HG02943 (cell line): ENCODE data around the gene MGRN1.

Experiments
- ATAC-seq: cut with Tn5 transposase; IDR thresholded peaks from one replicate; pipeline ENCODE4 v1.9.1; 2021; ENCODE audit warnings: mild to moderate bottlenecking, low read depth, moderate library complexity; ENCODE audit not compliant: unreplicated experiment

Gene MGRN1

DNA sequence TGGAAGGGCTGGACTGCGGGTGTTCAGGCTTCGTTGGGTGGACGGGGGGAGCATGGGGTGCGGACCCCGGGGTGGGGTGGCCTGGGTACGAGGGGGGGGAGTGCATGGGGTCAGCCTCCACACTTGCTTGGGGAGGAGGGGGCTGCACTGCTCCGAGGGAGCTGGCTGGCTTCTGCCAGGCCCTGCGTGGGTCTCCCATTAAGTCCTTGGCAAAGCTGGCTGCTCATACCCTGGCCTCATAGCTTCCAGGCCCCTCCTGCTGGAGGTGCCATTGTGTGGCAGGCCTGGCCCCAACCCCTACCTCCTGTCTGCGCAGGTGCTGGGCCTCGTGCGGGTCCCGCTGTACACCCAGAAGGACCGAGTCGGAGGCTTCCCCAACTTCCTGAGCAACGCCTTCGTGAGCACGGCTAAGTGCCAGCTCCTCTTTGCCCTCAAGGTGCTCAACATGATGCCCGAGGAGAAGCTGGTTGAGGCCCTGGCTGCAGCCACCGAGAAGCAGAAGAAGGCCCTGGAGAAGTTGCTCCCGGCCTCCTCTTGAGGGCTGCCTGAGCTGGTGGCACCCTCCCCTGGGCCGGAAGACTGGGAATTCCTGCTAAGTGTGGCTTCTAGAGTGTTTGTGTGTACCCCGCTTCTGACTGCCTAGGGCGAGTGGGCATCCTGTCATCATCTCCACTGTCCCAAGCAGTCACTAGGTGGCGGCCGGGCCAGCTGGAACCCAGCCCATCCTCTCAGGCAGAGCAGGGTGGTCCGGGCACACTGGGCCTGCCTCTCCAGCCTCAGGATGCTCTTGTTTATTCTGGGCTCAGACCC, 70.2 kb downstream of the MGRN1 start:
- ATAC-seq: no peak

DNA sequence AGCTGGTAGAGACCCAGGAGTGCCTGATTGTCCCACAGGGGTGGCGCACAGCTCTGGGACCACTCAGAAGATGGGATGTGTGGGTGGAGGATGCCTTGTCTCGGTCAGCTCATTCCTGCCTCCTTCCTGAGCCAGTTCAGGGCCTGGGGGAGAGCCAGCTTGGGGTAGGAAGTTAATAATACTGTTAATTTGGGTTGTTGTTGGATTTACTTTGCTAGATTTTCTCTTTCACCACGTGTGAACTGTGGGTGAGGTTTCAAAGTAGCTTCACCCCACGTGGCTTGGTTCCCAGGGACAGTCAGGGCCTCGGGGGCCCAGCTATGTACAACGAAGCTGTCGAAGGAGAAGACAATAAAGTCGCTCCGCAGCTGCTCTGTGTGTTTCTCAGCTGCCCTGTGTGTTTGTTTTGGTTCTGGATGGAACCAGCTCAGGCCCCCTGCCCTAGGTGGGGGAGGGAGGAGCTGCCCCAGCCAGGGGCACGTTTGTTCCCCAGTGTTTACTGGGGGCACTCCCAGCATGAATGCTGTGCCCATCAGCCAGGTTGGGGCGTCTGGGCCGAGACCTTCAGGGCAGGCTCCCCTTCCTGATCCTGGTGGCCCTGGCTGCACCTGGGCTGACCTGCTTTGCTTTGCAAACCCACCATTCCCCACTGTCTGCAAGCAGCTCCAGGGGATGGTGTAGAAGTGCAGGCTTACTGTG, 71.0 kb downstream of the MGRN1 start:
- no peak for ATAC-seq

DNA sequence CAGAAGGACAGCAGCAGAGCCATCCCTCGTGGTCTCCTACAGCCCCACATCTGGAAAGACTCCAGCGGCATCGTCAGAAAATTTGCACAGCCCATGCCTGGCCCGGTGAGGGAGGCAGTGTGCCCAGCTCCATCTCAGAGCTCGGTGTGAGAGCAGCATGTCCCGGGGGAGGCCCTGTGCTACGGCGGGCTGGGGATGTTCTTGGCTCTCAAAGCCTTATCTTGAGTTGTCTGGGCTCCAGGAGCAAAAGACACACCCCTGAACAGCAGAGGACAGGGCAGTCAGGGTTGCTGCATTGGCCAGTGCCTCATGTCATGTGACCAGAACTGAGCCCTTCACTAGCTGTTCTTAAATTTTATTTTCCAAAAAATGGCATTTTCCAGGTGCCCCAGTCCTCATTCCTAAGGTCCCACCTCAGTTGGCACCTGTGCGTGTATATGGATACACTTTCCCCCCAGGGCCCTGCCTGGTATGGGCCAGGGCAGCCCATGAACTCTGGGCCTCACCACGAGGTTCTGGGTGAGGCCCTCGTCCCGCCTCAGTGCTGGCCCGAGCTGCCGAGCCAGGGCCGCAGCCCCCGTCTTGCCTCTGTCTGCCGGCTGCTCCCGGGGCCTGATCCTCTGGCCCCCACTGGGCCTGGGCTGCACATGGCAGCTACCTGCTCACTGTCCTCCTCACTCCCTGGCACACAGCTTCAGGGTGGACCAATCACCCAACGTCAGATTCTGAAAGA, 71.7 kb downstream of the MGRN1 start:
- no peak for ATAC-seq

DNA sequence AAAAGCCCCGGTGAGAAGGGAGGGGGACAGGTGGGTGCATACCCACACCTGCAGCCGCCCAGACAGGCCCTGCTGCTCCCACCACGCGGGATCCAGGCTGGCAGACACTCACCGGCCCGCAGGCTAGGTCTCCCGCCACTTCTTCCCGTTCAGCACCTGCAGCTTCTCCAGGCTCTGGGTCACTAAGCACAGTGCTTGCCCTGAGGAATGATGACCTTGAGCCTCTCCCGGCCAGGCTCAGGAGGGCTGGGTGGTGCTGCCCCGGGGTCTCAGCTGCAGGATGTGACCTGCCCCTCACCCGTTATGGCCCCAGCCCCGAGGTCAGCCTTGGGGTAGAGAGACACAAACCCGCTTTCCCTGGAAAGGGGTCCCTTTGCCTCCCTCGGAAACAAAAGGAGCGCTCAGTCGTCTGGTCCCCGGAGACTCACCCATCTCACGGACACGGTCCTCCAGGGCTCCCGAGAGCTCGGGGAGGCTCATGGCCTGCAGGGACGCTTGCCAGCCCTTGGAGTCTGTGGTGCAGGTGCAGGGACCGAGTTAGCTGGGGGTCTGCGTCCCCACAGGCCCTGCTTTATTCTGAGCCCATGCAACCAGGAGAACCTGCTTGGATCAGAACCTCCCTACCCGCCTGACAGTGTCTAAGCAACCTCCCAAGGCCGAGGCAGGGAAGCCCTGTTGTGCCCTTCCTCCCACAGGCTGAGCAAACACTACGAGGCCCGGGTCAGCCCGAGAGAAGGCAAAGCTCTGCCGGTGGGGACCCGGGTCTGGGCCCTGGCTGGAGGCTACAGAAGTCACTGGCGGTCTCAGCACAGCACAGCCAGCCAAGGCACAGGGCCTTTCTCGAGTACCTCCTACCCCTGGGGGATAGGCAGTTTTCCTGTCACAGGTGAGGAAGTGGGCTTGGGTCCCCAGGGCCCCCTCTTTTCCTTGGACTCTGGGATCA, 72.5 kb downstream of the MGRN1 start:
- ATAC-seq: no peak

DNA sequence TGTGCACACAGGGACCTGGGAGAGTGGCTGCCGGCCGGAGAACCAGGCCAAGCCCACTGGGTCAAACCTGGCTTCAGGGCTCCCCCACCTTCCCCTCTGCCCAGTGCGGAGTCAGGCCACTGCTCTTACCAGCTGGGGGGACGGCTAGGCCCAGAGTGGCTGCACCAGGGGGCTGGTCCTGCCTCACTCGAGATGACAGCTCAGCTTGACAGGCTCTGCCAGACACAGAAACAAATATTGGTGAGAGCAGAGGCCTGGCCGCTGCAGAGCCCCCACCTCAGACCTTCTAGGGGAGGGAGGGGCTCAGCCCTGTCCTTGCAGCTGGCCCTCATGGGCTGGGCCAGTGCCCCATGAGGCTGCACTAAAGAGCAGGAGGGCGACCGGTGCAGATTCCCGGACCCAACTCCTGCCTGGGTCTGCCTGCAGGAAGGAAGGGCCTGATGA, 73.2 kb downstream of the MGRN1 start:
- no peak for ATAC-seq

DNA sequence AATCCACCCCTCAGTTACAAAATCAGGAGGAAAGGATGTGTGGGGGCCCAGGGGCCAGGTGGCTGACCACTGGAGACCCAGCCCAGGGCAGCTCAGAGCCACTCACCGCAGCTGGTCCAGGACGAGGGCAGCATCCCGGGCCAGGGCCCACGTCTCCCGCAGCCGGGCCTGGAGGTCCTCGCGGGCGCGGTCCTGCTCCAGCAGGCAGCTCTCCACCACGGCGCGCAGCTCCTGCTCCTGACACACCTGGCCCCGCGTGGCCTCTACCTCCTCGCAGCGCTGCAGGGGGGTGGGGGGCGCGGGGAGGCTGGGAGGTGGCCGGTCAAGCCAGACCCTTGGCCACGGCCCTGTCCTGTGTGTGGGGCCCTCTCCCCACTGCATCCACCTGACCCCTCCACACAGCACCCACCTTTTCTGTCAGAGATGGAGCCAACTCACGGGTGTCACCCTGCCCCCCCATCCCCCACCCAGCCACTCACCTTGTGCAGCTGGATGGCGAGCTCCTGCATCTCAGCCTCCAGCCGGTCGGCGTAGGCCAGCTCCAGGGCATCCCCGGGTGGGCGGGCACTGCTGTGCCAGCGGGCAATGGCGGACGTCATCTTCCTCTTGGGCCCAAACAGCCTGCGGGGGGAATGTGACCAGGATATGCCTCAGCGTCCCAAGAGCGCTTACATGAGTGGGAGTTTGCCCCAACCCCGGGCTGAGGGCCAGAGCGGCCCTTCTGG, 73.9 kb downstream of the MGRN1 start:
- no peak for ATAC-seq

DNA sequence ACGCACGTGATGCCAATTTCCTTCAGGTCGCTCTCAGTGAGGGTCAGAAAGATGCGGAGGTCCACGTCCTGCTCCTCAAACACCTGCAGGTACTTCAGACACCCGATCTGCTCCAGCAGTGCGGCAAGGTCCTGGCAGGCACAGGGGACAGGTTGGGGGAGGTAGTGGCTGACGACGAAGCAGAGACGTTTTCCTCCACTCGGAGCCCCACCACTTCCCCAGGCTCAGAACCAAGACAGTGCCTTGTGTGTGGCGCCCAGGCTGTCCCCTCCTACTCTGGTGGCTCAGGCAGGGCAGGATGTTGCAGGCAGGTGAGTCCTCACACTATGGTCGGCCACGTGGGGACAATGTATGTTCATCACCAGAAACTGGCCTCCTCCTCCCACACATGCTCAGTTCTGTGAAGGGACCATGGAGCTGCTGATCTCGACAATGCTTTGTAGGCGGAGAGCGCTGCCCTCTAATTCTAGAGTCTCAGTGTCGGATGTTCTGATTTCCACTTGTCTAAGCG, 74.5 kb downstream of the MGRN1 start:
- no peak for ATAC-seq

DNA sequence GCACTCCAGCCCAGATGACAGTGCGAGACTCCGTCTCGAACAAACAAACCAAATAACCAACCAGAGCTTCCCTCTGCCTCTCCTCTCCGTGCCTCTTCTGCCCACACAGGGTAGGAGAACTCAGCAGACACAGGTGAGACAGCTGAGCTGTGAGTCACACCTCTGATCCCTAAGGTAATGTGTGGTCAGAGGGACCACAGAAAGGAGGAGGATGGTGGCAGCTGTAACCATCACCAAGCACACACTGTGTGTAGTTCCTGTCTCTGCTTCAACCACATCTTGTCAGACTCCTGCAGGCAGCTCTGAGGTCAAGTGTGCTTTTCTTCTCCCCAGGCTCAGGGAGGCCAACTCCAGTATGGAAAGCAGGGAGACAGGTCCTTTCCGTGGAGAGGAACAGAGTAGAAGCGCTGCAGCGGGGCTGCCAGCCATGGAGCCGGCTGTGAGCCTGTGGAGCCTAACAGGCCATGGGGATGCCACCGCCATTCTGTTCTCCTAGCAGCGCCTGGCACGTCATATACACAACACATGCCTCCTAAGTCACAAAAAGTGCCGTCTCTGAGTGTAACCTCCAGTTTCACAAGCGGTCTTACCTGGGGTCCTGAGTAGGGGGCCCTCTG, 75.9 kb downstream of the MGRN1 start:
- no peak for ATAC-seq

DNA sequence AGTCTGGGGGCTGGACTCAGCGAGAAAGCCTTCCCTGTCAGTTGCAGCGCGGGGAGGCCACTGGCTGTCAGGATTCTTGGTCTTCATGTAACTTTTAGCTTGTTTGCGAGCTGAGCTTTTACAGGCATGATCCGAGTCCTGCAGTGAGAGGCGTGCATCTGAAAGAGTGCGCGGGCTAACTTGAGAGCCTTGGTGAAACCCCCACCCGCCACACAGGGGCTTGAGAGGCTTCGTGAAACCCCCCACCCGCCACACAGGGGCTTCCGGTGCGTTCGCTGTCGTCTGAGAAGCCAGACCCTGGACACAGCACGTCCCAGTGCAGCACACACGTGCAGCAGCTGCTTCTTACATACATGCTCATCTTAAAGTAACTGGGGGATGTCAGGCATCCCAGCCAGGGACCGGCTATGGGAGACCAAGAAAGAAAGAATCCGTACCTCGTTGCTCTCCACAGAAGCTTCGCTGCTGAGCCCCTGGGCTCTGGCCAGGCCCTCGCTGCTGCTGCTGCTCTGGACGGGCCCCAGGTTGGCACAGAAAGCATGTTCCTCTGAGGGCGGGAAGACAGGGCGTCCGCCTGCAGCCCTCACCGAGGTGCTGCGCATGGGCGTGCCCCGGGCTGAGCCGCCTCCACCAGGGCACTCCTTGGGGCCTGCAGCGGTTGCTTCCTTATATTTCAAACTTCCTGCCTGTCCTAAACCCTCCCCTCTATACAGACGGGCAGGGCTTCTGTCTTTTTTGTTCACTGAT, 76.5 kb downstream of the MGRN1 start:
- no peak for ATAC-seq

DNA sequence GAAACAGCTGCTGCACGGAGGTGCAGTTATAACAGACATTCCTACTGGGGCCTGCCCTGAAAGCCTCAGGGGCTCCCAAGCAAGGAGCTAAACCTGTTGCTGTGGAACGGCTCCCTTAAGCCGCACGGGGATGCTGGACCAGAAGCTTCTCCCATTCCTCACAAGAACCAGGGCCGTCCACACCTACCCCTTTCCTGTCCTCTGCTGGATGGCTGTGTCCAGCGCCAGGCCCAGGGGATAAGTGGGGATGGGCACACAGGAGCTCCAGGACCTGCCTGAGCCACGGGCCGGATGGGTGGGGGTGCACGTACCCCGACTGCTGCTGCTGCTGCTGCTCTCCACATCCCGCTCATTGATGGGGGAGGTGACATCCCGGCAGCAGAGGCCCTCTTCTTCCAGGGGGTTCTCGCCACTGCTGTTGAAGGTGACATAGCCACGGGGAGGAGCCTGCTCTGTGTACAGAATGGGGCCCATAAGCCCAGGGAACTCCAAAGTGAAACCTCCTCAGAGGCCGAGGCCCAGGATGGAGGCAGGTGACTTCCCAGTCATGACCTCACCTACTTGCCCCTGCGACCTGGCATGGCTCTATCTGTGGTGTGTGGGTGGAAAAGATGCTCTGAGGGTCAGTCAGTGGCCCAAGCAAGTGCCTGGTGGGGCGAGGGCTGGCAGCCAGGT, 77.3 kb downstream of the MGRN1 start:
- ATAC-seq: no peak

DNA sequence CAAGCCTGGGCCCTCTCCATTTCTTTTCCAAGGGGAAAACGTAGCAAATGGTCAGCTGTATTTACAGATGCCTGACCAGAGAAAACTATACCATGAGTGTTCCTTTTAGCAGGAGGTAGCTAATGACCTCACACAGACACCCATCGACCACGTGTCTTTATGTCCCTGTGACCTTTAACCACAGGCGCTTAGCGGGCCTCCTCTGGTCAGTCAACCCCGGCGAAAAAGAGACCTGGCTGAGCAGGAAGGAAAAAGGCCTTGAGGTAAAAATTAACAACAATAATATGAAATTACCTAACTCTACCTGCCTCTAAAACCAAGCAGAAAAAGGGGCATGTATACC, 77.8 kb downstream of the MGRN1 start:
- ATAC-seq: no peak

DNA sequence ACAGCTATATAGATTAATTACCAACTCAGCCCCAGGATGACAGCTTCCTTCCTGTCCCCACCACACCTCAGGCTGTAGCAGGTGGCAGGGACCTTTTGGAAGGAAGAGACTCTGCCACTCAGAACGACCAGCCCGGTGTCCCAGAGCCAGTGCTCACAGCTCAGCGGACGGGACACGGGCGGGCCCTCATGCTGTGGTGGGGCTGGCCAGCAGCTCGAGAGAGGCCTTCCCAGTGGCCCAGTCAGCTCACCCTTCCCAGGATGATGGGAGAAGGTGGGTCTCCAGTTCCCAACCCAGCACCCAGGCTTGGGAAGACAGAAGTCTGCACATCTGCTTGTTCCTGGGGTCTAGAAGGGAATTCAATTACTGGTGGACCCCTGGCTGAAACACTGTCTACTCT, 79.3 kb downstream of the MGRN1 start:
- ATAC-seq: no peak

DNA sequence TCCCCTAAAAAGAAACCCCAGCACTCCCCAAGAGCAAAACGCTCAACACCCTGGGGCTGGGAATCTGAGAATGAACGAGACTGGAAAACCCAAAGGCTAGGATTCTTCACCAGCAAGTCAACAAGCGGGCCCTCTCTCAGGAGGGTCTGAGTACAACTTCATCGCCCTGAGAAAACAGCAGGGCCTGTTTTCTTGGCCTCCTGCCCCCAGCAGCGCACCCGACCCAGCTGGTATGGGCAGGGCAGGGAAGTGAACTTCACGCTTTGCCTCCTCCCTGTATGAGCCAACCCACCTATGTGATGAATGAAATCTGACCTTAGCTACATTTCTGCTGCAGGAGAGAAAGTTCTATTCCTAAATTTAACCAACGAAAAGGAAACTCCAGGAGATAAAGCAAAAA, 79.9 kb downstream of the MGRN1 start:
- ATAC-seq: no peak

DNA sequence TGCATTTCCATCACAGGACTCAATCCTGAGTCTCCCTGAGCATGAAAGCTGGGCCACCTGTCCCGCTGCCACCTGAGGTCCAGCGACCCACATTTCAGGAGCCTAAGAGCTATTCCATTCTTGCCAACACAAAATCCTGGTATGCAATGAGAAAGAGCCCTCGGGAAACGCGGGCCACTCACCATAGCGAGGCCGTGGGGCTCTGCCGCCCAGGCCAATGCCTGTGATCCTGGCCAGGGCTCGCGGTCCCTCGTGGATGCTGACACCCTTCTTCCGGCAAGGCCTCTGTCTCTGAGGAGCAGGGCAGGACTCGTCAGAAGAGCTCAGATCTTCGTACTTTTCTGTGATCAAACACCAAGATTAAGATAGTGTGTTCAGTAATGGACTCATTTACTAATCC, 80.3 kb downstream of the MGRN1 start:
- ATAC-seq: no peak

DNA sequence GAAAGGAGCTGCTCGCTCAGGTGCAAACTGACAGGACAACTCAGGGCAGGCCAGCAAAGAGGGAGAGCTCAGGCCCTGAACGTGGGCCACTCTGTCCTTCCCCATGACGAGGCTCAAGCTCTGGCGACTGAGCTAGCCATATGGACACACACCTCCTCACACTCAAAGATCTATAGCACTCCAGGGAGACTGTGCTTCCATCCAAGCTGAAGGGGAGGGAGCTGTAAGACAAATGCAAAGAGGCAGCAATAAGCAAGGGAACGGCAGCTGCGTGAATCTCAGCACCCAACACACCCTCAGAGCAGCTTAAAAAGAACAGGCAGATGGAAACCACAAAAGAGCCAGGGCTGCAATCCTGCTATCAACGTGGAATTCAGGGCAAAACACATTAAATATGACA, 82.2 kb downstream of the MGRN1 start:
- ATAC-seq: no peak

DNA sequence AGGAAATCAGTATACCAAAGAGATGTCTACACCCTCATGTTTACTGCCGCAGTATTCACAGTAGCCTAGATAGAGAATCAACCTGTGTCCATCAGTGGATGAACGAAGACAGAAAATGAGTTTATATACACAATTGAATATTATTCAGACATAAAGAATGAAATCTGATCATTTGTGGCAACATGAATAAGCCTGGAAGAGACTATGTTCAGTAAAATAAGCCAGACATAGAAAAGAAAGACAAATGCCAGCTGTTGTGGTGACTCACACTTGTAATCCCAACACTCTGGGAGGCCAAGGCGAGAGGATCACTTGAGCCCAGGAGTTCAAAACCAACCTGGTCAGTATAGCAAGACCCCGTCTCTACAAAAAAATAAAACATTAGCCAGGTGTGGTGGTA, 84.9 kb downstream of the MGRN1 start:
- ATAC-seq: no peak

DNA sequence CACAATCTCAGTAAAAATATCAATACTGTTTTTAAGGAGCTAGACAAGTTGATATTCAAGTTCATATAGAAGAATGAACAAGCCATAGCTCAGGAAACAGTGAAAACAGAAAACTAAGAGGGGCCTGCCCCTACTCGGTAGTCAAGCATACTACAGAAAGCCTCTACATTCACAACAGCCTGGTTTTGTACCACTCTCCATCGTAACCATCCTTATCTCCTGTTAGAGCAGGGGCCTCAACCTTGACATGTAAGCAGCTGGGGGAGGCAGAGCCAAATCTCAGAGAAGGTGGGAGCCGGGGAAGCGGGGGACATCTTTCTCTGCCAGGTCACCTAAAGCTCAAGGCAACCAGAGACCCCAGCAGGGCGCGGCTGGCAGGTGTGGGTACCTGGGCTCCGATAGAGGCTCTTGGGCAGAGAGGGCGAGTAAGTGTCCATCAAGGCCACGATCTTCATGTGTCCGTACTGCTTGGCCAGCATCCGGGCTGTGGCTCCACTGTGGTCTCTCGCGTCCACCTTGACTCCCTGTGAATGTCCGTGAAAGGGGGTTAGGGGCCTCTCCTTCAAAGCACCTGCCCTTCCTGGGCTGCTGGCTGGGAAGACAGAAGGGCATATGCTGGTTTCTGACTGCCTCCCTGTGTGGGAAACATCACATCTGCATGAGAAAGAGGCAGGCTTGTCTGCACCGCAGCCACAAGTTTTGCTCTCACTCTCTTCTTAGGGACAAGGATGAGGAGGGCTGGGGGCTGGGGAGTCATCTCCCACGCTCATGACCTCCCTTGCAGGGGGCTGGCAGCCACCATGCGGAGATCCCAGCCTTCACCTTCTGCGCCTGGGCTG, 89.3 kb downstream of the MGRN1 start:
- ATAC-seq: no peak
